Ureter (tissue), 1 donor: Measurements from ENCODE around the gene MYLK. TPM values are rescaled to one million over a fixed set of nuclear protein-coding genes. Genes with fewer than 3 reads are reported as not detected.

Source experiments
- DNase-seq: peaks from one replicate; pipeline ENCODE4 v3.0.0-alpha.2; 2020; ENCODE audit warnings: low spot score
- total RNA-seq: library from RNA; stranded (reverse); gene quantifications from one replicate; pipeline ENCODE4 v1.2.4, GENCODE V29; 2023
- donor health status: DM: yes; HTN: yes; CAD: no.

The MYLK gene
- total RNA-seq, 1 donor from 2014 or later, result 942 TPM

- DNase-seq, result no peak
Observed at GRCh38 chr3:123650101-123650500, 234.0 kb downstream of the MYLK start.

- DNase-seq, result no peak
Observed at GRCh38 chr3:123648696-123649405, 235.3 kb downstream of the MYLK start.

- no peak for DNase-seq
Observed at GRCh38 chr3:123644358-123644757, 239.8 kb downstream of the MYLK start.

GRCh38 chr3:123642957-123643330, 241.2 kb downstream of the MYLK start:
- no peak for DNase-seq

GRCh38 chr3:123642182-123642956, 241.8 kb downstream of the MYLK start:
- peak; percentile 80 for DNase-seq

GRCh38 chr3:123641505-123641904, 242.6 kb downstream of the MYLK start:
- no peak for DNase-seq

GRCh38 chr3:123640740-123641462, 243.2 kb downstream of the MYLK start:
- no peak for DNase-seq

GRCh38 chr3:123640311-123640710, 243.8 kb downstream of the MYLK start:
- no peak for DNase-seq

- DNase-seq, result no peak
Observed at GRCh38 chr3:123638936-123639689, 245.0 kb downstream of the MYLK start.

GRCh38 chr3:123637841-123638240, 246.3 kb downstream of the MYLK start:
- DNase-seq, result no peak

GRCh38 chr3:123637131-123637530, 247.0 kb downstream of the MYLK start:
- no peak for DNase-seq

GRCh38 chr3:123636431-123636841, 247.7 kb downstream of the MYLK start:
- no peak for DNase-seq

- DNase-seq, result no peak
Observed at GRCh38 chr3:123635717-123636116, 248.4 kb downstream of the MYLK start.

- no peak for DNase-seq
Observed at GRCh38 chr3:123635217-123635616, 248.9 kb downstream of the MYLK start.

GRCh38 chr3:123634149-123635051, 249.7 kb downstream of the MYLK start:
- DNase-seq, result no peak

- no peak for DNase-seq
Observed at GRCh38 chr3:123633530-123633929, 250.6 kb downstream of the MYLK start.

GRCh38 chr3:123632161-123632655, 251.9 kb downstream of the MYLK start:
- DNase-seq, result peak; percentile 77

GRCh38 chr3:123629747-123630047, 254.4 kb downstream of the MYLK start:
- no peak for DNase-seq

GRCh38 chr3:123628996-123629746, 255.0 kb downstream of the MYLK start:
- no peak for DNase-seq
